ENCODE results near the gene ADARB1. TPM values are rescaled to one million over a fixed set of nuclear protein-coding genes. Genes with fewer than 3 reads are reported as not detected.

Gene ADARB1
- total and polyA plus RNA-seq, 2 of the 8 experiments (the other 6 are each of a cell fraction or from before 2014, with no cell fraction given), result 4.7 to 14.9 TPM

DNA sequence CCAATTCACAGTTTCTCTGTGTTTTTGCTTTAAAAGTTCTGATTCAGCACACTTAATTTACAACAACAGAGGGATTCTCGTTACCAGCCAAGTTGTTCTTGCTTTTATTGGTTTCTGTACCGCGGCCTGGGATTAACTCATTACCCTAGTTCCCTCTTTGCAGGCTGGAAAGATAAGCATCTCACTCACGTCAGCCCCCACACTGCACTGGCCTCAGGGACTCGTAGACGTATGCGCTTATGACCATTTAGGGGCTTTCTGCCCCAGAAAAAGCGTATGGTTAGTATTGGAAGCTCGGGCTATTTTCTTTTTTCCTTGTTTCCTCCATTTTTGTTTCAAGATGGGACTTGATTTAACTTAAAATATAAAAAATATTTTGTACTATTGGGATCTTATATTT lies 137.3 kb downstream of the ADARB1 start (continued):
- TF ChIP-seq CHD1 (IDR thresholded peaks at IDR 0.05; ENCODE audit: low read depth, low read length) (no peak), CREB1 (IDR thresholded peaks at IDR 0.05) (no peak), PHF8 (conservative IDR thresholded peaks at IDR 0.05; ENCODE audit: low read depth, low read length) (no peak), SUZ12 (IDR thresholded peaks at IDR 0.05; ENCODE audit: low read length) (no peak), SIX5 (IDR thresholded peaks at IDR 0.05; ENCODE audit: low read depth, low read length) (no peak), BACH1 (IDR thresholded peaks at IDR 0.05; ENCODE audit: low read length) (no peak), POU5F1 (IDR thresholded peaks at IDR 0.05; ENCODE audit: low read depth, low read length) (no peak), SAP30 (IDR thresholded peaks at IDR 0.05; ENCODE audit: insufficient read depth, insufficient replicate concordance, low read length) (no peak), HDAC2 (IDR thresholded peaks at IDR 0.05; ENCODE audit: borderline replicate concordance in 1 of 2, low read depth in 2 of 2, low read length in 2 of 2) (no peak), POLR2AphosphoS5 (IDR thresholded peaks at IDR 0.05; ENCODE audit: low read depth, low read length) (no peak), SIN3A (conservative IDR thresholded peaks at IDR 0.05 in 1 of 2, IDR thresholded peaks at IDR 0.05 in 1 of 2; ENCODE audit: low read depth in 1 of 2, low read length in 2 of 2) (no peak), YY1 (IDR thresholded peaks at IDR 0.05; ENCODE audit: low read depth, low read length) (no peak)

Measured in H1 (cell line).